Measurements from ENCODE around the gene NEGR1. TPM values are rescaled to one million over a fixed set of nuclear protein-coding genes. Genes with fewer than 3 reads are reported as not detected.

The NEGR1 gene
- total RNA-seq, 2 experiments from 2014 or later: not detected

DNA sequence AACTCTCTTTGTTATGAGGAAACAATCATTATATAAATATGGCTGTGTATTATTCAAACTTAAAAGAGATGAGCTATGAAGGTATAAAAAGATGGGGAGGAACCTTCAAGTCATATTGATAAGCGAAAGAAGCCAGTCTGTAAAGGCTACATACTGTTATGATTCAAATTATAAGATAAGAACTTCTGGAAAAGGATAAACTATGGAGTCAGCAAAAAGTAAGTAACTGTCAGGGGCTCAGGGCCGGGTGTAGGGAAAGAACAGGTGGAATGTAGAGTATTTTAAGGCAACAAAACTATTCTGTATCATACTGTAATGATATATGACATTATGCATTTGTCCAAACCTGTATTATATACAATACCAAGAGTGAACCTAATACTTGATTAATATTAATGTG lies 628.4 kb downstream of the NEGR1 start:
- H4K20me1 ChIP-seq (ENCODE audit: insufficient read depth, low read length): no peaks in the 10 kb centered on the region
- BruUV-seq (replicated peaks): no TSS peak
- no peak overlapping the region for H3K4me2 ChIP-seq (ENCODE audit: low read length)
- no peaks in the 10 kb centered on the region for H3K36me3 ChIP-seq (ENCODE audit: insufficient read depth, low read length)
- intact Hi-C loops (cut with micrococcal nuclease; ENCODE audit: unreplicated experiment): no loop called here
- no peak overlapping the region for H3K4me3 ChIP-seq (ENCODE audit: low read depth, low read length, poor library complexity, severe bottlenecking)
- TF ChIP-seq, protein P1, sequence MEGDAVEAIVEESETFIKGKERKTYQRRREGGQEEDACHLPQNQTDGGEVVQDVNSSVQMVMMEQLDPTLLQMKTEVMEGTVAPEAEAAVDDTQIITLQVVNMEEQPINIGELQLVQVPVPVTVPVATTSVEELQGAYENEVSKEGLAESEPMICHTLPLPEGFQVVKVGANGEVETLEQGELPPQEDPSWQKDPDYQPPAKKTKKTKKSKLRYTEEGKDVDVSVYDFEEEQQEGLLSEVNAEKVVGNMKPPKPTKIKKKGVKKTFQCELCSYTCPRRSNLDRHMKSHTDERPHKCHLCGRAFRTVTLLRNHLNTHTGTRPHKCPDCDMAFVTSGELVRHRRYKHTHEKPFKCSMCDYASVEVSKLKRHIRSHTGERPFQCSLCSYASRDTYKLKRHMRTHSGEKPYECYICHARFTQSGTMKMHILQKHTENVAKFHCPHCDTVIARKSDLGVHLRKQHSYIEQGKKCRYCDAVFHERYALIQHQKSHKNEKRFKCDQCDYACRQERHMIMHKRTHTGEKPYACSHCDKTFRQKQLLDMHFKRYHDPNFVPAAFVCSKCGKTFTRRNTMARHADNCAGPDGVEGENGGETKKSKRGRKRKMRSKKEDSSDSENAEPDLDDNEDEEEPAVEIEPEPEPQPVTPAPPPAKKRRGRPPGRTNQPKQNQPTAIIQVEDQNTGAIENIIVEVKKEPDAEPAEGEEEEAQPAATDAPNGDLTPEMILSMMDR (conservative IDR thresholded peaks at IDR 0.05; ENCODE audit: low read length): no peak
- no peak for TF ChIP-seq EZH2phosphoT487 (IDR thresholded peaks at IDR 0.05; ENCODE audit: borderline replicate concordance, low read depth, low read length)
- H2AFZ ChIP-seq (ENCODE audit: low read length): no peak overlapping the region
- DNase-seq (ENCODE audit: low spot score): no peak
- POLR2A ChIA-PET: interaction anchor here (0.6 kb wide), 1 partner anchor 99 kb away, joined by 3 read pairs; no protein-coding TSS in a partner anchor
- no peaks in the 10 kb centered on the region for H3K9me2 ChIP-seq (ENCODE audit: insufficient read depth, low read length)
- H3K9me3 ChIP-seq (ENCODE audit: low read length): no peaks in the 10 kb centered on the region
- H3K27ac ChIP-seq (ENCODE audit: low read depth, low read length, poor library complexity, severe bottlenecking): no peak overlapping the region
- CTCF ChIA-PET (ENCODE audit: unreplicated experiment): no interaction called here
- no peaks in the 10 kb centered on the region for H3K79me2 ChIP-seq (ENCODE audit: insufficient read depth, low read depth, low read length)
- no peaks in the 10 kb centered on the region for H3K4me1 ChIP-seq (ENCODE audit: insufficient read depth, low read length, poor library complexity, severe bottlenecking)

DNA sequence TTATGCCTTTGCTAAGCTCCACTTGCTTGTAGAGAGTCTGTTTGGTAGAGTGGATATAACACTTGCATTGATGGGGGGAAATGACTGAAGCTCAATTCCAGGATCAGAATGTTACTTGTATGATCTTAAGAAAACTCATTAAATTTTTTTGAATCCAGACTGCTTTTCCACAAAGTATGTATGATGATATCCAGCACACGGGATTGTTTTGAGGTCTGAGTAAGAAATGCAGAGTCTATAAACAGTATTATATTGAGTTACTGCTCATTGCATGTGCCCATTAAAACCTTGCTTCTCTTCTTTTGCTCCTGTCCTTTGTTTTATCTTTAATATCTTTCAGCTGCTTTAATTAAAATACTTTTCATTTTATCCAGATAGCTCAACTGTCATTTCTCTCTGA lies 631.1 kb downstream of the NEGR1 start:
- ChIA-PET CTCF (ENCODE audit: unreplicated experiment) (no interaction called here), POLR2A (interaction anchor here (1.1 kb wide), 2 partner anchors 14 to 32 kb away, joined by 3 to 5 read pairs; no protein-coding TSS in a partner anchor)
- no peak overlapping the region for H3K4me2 ChIP-seq (ENCODE audit: low read length)
- intact Hi-C loops (cut with micrococcal nuclease; ENCODE audit: unreplicated experiment): no loop called here
- no peak for DNase-seq (ENCODE audit: low spot score)
- H2AFZ ChIP-seq (ENCODE audit: low read length): no peak overlapping the region
- no TSS peak for BruUV-seq (replicated peaks)
- H3K4me1 ChIP-seq (ENCODE audit: insufficient read depth, low read length, poor library complexity, severe bottlenecking): no peaks in the 10 kb centered on the region
- TF ChIP-seq EZH2phosphoT487 (IDR thresholded peaks at IDR 0.05; ENCODE audit: borderline replicate concordance, low read depth, low read length): no peak
- TF ChIP-seq, protein P1 (conservative IDR thresholded peaks at IDR 0.05; ENCODE audit: low read length): no peak
- no peak overlapping the region for H3K27ac ChIP-seq (ENCODE audit: low read depth, low read length, poor library complexity, severe bottlenecking)
- H3K36me3 ChIP-seq (ENCODE audit: insufficient read depth, low read length): no peaks in the 10 kb centered on the region
- H4K20me1 ChIP-seq (ENCODE audit: insufficient read depth, low read length): no peaks in the 10 kb centered on the region
- no peaks in the 10 kb centered on the region for H3K79me2 ChIP-seq (ENCODE audit: insufficient read depth, low read depth, low read length)
- no peaks in the 10 kb centered on the region for H3K9me3 ChIP-seq (ENCODE audit: low read length)
- H3K9me2 ChIP-seq (ENCODE audit: insufficient read depth, low read length): no peaks in the 10 kb centered on the region
- no peak overlapping the region for H3K4me3 ChIP-seq (ENCODE audit: low read depth, low read length, poor library complexity, severe bottlenecking)

DNA sequence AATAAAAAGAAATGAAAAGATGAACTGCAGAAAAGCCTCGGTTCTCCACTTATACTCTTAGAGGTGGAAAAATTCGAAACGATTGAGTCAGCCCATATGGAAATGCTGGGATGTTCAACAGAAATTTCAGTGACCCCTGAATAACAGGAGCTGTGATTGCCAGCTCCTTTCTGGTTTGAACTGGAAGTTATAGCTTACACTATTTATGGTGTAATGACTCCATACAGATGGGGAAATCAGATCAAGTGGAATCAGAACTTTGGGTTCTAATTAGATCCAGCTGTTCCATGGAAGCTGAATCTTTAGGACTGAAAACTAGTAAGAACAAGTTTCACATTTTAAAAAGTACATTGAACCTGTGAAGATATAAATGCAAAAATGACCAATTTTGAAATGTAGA lies 632.2 kb downstream of the NEGR1 start:
- ChIA-PET POLR2A (no interaction called here), CTCF (ENCODE audit: unreplicated experiment) (no interaction called here)
- Histone ChIP-seq H3K4me1 (ENCODE audit: insufficient read depth, low read length, poor library complexity, severe bottlenecking) (no peaks in the 10 kb centered on the region), H3K9me2 (ENCODE audit: insufficient read depth, low read length) (no peaks in the 10 kb centered on the region), H3K4me3 (ENCODE audit: low read depth, low read length, poor library complexity, severe bottlenecking) (no peak overlapping the region), H3K27ac (ENCODE audit: low read depth, low read length, poor library complexity, severe bottlenecking) (no peak overlapping the region), H3K36me3 (ENCODE audit: insufficient read depth, low read length) (no peaks in the 10 kb centered on the region), H4K20me1 (ENCODE audit: insufficient read depth, low read length) (no peaks in the 10 kb centered on the region), H3K79me2 (ENCODE audit: insufficient read depth, low read depth, low read length) (no peaks in the 10 kb centered on the region), H3K4me2 (ENCODE audit: low read length) (no peak overlapping the region), H2AFZ (ENCODE audit: low read length) (no peak overlapping the region), H3K9me3 (ENCODE audit: low read length) (no peaks in the 10 kb centered on the region)
- no TSS peak for BruUV-seq (replicated peaks)
- intact Hi-C loops (cut with micrococcal nuclease; ENCODE audit: unreplicated experiment): no loop called here
- no peak for DNase-seq (ENCODE audit: low spot score)
- TF ChIP-seq, protein P1 (conservative IDR thresholded peaks at IDR 0.05; ENCODE audit: low read length): no peak

All from OCI-LY7 (cell line).